CD4-positive, alpha-beta T cell treated with Interleukin-12 subunit alpha and Interleukin-12 subunit beta, for 1 hour (primary cell): ENCODE measurements around the gene ZNF169.
"Not testable (repeated sequence)": the region's sequence is repeated elsewhere in the genome, so short reads cannot be mapped to it uniquely, and the experiment has no call there.

Experiments used
- DNase-seq: peaks from one replicate; pipeline ENCODE4 v3.0.0-alpha.2; 2020

The ZNF169 gene

DNA sequence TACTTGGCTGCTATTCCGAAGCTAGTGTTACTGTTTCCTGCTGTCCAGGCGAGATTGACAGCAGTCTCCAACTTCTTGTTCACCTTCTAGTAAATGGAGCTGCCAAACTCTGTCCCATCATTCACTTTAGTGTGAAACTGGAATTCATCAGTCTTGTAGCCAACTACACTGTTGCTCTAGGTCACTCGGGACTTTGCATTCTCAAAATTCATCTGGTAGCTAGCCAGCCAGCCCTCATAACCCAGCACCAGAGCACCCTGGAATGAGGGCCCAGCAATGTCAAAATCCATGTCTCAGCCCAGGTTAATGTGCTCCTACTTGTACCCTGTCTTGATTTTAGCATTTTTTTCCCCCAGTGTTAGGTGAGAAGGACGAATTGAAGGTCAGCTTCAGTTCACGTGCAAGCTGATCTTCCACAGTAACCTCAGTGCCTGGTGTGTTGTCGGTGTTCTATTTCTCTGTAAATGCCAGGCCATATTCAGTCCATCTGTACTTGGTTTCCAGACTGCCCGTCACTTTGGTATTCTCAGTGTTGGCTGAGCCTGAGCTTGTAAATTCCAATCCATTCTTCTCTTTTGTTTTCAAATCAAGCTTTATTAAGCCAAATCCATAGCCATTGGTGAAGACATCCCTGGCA, 28.9 kb downstream of the ZNF169 start:
- DNase-seq: no peak

DNA sequence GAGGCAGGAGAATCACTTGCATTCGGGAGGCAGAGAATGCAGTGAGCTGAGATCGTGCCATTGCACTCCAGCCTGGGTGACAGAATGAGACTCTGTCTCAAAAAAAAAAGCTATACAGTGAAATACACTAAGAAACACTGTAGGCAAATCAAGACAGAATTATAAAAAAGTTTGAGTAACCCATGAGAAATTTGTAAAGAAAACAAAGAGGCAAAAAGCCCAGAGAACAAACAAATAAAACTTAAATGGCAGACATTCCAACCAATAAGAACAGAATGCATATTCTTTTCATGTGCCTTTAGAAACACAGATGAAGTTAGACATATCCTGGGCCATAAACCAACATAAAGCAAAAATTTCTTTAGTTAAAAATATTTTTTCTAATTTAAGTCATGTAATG, 30.6 kb downstream of the ZNF169 start:
- DNase-seq: no peak

DNA sequence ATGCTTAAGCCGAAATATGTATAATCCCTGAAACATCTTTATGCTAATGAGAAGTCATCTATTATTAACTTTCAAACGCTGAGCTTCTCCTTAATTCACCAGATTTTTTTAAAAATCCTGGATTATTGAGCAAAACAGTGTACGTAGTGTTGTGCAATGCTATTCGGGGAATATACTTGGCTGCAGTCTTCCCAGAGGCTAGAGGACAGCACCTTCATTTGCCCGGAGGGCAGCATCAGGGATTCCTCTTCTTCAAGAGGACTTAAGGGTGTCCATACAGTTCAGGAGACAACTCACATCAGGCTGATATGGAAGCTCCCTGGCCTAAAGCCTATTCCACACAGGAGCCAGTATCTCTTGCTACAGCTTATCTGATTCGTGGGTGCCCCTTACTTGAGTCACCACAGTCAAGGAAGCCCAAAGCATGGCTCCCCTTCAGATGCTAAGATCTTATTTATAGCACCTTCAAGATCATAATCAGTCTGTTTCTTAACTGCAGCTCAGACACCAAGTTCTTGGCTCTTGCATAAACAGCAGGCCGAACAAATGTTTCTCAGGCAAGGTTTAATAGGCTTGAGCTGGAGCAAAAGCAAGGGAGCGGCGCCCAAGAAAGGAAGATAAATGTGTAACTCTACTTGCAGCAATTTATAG, 40.0 kb downstream of the ZNF169 start:
- DNase-seq: no peak

DNA sequence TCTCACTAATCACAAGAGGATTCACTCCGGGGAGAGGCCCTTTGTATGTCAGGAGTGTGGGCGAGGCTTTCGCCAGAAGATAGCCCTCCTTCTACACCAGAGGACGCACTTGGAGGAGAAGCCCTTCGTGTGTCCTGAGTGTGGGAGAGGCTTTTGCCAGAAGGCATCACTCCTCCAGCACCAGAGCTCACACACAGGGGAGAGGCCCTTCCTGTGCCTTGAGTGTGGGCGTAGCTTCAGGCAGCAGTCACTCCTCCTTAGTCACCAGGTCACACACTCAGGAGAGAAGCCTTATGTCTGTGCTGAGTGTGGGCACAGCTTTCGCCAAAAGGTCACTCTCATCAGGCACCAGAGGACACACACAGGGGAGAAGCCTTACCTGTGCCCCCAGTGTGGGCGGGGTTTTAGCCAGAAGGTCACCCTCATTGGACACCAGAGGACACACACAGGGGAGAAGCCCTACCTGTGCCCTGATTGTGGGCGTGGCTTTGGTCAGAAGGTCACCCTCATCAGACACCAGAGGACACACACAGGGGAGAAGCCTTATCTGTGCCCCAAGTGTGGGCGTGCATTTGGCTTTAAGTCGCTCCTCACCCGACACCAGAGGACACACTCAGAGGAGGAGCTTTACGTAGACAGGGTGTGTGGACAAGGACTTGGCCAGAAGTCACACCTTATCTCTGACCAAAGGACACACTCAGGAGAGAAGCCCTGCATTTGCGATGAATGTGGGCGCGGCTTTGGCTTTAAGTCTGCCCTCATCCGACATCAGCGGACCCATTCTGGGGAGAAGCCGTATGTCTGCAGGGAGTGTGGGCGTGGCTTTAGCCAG, 41.6 kb downstream of the ZNF169 start:
- no peak for DNase-seq

DNA sequence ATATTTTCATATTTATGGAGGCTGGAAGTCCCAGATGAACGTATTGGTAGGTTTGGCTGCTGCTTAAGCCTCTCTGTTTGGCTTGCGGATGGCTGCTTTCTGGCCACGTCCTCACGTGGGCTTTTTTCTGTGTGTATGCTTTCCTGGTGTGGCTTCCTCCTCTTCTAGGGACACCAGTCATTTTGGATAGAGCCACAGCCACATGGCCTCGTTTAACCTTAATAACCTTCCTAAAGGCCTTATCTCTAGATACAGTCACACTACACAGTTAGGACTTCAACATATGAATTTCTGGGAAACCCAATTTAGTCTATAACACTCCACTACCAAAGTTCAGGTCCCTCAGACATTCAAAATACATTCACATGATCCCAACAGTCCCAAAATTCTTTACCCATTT, 42.5 kb downstream of the ZNF169 start:
- no peak for DNase-seq

DNA sequence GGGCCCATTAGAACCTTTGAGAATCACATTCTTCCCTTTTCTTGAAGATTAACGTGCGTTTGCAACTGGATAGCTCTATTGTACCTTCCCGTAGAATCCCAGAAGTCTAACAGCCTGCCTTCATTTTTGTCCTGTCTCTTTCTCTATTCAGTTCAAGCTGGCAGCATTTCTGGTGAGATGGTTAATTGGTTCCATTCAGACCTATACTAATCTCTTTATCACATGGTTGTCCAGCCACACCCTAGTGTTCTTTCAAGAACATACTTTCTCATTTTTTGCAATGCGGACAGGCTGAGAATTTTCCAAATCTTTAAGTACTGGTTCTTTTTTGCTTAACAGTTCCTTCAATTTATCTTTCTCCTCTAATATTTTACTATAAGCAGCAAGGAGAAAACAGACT, 43.3 kb downstream of the ZNF169 start:
- DNase-seq: no peak

DNA sequence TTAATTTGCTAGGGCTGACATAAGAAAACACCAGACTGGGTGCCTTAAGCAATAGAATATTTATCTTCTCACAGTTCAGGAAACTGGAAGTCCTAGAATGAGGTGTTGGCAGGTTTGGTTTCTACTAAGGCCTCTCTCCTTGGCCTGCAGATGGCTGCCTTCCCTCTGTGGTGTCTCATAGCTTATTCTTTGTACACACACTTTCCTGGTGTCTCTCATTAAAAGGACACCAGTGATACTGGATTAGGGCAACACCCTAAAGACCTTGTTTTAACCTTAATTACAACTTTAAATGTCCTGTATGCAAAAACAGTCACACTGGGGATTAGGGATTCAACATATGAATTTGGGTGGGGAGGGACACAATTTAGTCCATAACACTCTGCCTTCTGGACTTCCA, 44.2 kb downstream of the ZNF169 start:
- no peak for DNase-seq

DNA sequence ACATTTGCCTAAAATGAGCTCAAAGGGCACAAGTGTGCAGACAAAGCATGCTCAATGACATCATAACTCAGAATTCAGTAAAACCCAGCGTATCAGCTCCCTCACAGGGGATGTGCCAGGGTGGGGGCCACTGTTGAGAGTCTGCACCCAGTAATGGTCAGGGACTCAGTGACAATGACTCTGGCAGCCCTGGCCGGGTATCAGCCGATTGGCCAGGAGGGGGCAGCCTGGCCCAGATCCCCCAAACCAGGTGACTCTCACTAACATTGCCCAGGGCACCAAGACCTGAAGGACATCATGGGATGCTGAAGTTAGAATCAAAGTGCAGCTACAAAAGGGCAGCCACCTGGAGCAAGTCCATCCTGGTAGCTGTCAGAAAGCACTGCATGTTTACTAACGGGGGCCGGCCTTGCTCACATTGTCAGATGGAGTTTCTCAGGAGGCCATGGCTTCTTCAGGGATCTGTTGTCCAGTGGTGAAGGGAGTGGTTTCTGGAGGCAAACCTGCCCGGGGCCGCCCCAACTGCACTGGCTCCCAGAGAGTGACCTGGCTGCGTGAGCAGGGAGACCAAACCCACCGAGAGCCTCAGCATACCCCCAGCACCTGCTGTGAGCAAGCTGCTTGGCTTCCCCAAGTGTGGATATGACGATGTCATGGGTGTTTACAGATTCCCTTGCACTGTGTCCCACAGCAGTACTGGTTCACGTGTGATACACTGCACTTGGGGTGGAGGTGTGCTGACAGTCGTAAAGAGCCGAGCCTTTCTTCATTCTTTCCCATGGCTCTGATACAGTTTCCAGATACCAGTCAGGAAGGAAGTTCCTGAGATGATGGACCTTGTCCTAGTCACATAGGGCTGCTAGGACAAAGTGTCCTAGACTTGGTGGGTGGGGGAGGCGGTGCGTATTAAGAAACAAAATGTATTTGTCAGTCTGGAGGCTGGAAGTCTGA, 56.2 kb downstream of the ZNF169 start:
- DNase-seq: not testable (repeated sequence)

DNA sequence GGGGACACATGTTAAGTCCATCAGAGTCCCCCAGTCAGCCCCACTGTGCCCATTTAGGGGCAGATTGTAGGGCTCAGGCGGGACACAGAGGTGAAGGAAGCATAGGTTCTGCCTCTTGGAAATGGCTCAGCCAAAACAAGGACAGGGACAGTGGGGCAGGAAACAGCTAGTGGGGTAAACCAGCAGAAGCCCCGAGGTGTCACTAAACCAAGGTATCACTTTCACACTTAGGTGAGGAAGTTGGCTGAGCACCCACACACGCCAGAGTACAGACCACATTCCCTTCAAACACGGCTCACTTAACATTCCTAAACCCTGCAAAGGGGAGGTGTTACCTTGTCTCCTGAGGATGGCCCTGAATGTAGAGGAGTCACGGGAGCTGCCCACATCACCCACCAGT, 57.1 kb downstream of the ZNF169 start:
- not testable (repeated sequence) for DNase-seq

DNA sequence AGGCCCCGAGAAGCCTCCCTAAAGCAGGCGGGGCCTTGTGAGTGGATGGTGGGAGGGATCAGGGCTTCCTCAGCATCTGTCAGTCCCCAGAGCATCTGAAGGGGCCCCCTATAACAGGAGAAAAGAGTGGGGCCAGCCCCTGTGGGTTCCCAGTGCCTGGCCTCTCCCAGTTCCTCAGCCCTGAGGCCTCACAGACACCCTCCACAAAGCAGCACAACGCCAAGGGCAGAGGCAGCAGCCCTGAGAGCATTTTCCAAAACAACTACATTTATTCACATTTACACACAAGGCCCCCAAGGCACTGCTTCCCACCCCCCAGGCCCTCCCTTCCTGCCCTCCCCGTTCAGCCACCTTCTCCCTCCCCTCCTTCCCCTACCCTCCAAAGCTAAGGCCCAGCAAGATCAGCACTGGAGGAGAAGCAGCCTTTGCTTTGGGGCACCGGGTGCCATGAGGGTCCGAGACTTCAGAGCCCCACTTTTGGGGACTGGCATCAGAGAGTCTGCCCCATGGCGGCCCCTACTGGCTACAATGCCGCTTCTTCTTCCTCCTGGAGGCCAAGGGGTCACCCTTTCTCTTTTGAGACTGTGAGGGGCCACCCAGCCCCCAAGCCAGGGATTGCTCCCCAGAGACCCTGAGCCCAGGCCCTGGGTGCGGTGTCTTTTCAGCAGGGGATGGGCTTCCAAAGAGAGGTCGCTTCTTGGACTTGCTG, 59.0 kb downstream of the ZNF169 start:
- DNase-seq: not testable (repeated sequence)

DNA sequence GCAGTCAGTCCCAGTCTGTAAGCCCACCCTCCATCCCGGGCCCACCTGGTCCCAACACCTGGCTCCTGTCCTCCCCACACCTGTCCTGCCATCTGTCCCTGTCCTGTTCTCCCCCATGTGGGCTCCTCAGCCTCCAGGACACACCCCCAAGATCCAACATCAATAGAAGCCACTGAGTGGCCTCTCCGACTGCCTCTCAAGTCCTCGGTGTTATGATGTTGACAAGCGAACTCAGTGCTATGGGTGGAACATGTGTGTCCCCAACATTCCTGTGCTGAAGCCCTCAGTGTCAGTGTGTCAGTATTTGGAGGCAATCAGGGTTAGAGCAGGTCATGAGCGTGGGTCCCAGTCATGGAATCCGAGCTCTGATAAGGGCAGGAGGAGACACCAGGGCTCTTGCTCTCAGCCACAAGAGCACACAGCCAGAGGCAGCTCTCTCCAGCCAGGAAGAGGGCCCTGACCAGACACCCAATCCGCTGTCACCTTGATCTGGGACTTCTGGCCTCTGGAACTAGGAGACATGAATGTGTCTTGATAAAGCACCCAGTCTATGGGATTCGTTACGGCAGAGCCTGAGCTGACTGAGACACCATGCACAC, 63.3 kb downstream of the ZNF169 start:
- not testable (repeated sequence) for DNase-seq

DNA sequence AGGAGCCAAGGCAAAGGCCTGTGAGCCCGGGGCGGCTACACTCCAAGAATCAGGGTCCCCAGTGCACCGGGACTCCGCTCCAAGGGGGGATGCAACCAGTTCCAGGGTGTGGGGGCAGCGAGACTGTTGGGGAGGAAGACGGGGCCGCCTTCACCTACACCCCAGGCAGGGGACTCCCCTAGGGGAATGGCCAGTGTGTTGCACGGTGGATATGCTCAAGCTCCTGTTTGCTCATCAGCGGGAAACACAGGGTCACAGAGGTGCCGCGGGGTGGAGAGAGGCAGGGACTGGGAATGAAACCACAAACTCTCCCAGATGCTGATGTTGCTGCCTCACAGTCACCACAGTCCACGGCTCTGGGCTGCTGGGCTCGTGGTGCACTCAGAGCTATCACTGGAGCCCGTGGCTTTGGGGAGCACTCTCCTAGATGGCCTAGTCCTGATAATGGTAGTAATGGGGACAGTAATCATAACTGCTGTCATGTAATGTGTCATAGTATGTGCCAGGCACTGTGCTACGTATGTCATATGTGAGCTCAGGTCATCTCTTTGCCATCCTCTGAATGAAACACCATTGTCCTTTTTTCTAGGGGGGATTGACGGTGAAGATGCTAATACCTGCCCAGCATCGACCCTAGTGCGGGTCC, 64.2 kb downstream of the ZNF169 start:
- not testable (repeated sequence) for DNase-seq

DNA sequence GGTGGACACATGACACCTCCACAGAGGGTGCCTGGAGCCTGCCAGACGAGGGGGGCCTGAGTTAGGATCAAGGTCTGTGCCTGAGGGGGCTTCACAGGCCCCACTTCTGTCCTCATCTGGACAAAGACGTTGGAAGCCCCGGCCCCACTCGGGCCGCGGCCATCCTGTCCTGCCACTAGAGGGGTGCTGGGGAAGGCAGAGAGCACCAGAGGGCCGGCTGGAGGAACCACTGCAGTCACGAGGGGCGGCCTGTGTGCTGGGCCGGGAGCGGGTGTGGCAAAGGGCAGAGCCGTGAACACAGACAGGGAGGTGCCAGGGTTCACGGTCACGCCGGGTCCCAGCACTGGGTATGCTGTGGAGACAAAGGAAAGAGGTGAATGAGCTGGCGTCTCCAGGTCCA, 66.5 kb downstream of the ZNF169 start:
- DNase-seq: not testable (repeated sequence)

DNA sequence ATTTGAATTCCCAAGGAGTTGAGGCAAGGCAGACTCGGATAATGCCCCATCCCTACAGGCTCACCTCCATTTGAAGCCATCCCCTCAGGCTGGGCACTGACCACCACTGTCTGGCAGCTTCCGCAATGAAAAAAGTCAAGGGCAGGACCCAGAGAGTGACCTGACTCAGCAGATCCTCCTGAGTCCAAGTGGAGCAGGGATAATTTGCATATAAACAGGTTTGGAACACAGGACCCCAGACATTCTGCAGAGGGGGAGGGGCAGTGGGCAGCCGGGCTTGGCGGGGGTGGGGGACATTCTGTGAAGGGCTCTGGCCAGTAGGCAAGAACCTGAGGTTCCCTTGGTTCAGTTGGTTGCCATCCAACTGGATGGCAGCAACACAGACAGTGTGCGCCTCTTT, 69.4 kb downstream of the ZNF169 start, which contains the start of gene NUTM2F:
TSS of gene NUTM2F (minus strand) at position 101 of the 400 bp plus-strand sequence. CDS start at position 80, 21 bp downstream.
- not testable (repeated sequence) for DNase-seq

DNA sequence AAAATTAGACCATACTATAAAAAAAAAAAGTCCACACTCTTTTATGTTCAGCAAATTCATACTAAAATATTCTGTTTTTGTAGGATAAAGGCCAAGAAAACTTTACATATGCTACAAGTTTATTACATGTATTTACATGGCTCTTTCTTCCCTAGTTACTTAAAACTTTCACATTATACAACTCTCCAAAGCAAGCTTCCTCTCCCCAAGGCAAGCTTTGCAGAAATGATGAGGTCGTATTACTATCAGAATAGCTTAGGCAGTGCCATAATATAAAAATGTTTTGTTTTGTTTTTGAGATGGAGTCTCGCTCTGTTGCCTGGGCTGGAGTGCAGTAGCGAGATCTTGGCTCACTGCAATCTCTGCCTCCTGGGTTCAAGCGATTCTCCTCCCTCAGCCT, 77.3 kb downstream of the ZNF169 start:
- not testable (repeated sequence) for DNase-seq

DNA sequence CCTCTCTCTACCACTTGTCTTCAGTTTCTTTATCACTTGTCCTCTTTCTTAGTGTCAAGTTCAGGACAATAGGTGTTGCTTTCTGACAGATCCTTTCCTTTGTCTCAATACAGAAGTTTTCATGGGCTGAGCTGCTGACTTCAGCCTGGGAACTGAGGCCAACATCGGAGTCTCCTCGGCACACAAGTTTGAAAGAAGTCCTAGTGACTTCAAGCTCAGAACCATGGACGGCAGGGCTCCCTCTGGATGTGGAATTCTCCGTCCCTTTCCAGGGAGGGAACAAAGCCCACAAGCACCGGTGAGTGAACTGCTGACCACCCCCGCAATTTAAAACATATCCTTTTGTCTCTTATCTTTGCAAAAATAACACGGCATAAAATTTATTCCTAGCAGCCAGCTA, 79.6 kb downstream of the ZNF169 start:
- not testable (repeated sequence) for DNase-seq

DNA sequence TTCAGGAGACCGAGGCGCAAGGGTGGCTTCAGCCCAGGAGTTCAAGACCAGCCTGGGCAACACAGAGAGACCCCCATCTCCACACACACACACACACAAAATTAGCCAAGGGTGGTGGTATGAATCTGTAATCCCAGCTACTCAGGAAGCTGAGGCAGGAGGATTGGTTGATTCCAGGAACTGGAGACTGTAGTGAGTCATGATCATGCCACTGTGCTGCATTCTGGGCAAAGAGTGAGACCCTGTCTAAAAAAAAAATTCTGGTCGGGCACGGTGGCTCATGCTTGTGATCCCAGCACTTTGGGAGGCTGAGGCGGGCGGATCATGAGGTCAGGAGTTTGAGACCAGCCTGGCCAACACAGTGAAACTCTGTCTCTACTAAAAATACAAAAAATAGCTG, 80.6 kb downstream of the ZNF169 start:
- DNase-seq: not testable (repeated sequence)

DNA sequence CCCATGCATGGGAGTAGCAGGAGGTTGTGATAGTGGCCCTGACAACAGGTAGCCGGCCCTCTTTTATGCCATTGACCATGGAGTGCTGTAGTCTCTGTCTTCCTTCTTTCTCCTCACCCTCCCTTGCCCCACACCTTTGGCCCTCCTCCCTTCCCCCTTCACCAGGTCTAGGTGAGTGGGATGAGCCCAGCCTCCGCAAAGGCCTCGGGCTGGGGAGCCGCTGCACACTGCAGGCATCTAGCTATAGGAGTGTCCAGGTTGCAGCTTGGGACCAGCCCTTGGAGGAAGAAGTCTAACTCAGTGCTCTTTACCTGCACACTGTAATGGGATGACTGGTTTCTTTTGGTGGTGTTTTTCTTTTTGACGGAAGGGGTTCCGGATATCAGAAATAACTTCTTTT, 81.7 kb downstream of the ZNF169 start:
- not testable (repeated sequence) for DNase-seq

DNA sequence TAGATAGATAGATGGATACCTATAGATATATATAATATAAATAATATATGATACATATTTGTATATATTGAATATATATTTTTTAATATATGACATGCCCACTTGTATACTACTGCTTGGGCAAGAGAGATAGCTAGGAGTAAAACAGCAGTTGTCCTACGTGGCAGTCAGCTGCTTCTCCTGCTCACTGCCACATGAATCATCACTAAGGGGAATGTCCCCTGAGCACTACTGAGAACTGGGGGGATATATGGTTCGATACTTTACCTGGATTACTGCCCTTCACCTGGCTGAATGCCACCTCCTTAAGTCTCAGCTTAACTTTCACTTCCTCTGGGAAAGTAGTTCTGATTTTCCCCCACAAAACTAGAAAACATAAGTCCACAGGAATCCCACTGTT, 82.6 kb downstream of the ZNF169 start:
- DNase-seq: not testable (repeated sequence)

DNA sequence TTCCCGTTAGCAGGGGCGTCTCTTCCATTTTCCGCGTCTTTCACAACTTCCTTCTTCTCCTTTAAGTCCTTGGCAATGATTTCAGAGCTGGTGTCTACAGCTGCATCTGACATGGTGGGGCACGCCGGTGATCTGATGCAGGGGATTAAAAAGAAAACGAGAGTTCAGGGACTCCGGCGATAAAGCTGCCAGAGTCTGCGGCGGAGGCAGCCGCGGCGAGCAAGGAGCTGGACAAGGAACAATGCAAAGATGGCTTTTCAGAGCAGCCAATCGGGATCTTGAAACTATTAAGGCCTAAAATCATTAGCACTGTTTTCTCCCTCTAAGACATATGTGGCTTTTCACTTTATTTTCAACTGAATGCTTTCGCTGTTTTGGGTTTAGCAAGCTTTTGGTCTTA, 88.4 kb downstream of the ZNF169 start:
- not testable (repeated sequence) for DNase-seq

DNA sequence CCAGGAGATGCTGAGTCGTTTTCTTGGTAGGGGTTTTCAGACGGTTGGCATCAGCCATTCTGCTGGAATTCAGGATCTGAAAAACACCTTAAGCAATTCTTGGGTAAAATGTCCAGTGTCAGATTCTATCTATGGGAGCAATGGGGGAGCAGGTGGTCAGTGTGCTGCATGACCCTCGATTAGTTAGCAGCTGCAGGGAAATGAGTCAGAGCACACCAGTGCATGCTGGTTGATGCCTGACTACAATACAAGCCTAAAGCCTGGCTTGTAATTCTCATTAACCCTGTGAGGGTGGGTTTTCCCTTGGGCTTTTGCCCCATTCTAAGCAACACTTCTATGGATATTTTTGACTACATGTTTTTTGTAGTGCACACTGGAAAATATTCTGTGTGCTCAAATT, 89.7 kb downstream of the ZNF169 start:
- not testable (repeated sequence) for DNase-seq
